BE2C (cell line): ENCODE data around the gene OR6S1.
A peak's percentile ranks its signal among the peaks of the same experiment; 100 is the strongest.
"Not testable (repeated sequence)": the region's sequence is repeated elsewhere in the genome, so short reads cannot be mapped to it uniquely, and the experiment has no call there.

Source experiments
- DNase-seq: peaks from one replicate; pipeline ENCODE4 v3.0.0-alpha.2; 2020
- H3K27me3 ChIP-seq: fragments of 250-450 bp; sonication (Bioruptor Pico); 2 replicates; pipeline ENCODE4 v1.5.1; 2020; ENCODE audit warnings: mild to moderate bottlenecking
- H3K36me3 ChIP-seq: fragments of 250-450 bp; sonication (Bioruptor Pico); 2 replicates; pipeline ENCODE4 v1.5.1; 2020; ENCODE audit warnings: mild to moderate bottlenecking
- H3K4me1 ChIP-seq: fragments of 250-450 bp; sonication (Bioruptor Pico); 2 replicates; pipeline ENCODE4 v1.5.1; 2020
- H3K4me3 ChIP-seq: 2 replicates; pipeline ENCODE4 v1.5.1; 2011; ENCODE audit warnings: low read depth, low read length
- H3K9me3 ChIP-seq: fragments of 250-450 bp; sonication (Bioruptor Pico); 2 replicates; pipeline ENCODE4 v1.5.1; 2020
- TF ChIP-seq, protein P1 (sequence below): IDR thresholded peaks from 2 replicates; pipeline ENCODE4 v1.5.1; 2012; ENCODE audit warnings: mild to moderate bottlenecking, low read depth, low read length

The OR6S1 gene

DNA sequence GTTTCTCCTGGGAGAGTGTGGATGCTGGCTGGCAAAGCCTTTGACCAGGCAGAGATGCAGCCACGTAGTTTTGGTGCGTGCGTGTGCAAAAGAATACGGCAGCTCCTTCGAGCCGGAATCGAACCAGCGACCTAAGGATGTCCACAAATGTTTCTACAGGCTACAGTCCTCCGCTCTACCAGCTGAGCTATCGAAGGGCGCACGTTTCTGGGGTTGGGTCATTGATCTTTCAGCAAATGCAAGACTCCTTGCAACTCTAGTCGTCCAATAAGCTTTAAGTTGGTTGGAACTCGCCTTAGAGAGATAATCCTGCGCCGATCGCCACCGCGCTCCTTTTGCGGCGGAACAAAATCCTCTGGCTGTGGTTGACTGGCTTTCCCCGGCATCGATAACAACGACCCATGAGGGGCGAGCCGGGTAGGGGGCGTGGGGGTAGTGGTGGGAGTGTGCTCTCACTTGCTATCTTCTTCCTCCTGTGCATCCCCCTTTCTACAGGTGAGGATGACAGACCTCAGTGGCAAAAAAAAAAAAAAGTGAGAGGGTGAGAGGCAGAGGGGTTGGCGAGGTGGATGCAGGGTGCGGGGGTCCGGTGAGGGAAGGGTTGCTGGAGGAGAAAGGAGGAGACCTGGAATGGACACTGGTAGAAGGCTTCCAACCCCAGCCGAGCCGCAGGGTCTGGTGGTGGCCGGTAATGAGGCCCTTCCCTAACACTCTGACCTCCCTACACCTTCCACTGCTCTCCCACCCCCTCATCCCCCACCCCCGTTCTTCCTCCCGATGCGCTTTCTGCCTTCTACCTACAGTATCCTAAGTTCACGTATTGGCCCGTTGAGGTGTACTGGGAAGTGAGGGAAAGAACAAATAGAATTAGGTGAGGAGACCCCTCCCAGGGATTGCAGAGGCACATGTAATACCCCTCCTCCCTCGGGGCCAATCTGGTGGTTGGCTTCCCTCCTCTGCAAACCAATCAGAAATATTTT lies 11.8 kb upstream of the OR6S1 start:
- H3K27me3 ChIP-seq, result peaks cover 53% of the 10 kb centered on the region
- no peaks in the 10 kb centered on the region for H3K4me1 ChIP-seq
- H3K4me3 ChIP-seq, result peak overlapping the region; percentile 14
- peak; percentile 58 for DNase-seq
- H3K36me3 ChIP-seq, result no peaks in the 10 kb centered on the region
- TF ChIP-seq, protein P1, sequence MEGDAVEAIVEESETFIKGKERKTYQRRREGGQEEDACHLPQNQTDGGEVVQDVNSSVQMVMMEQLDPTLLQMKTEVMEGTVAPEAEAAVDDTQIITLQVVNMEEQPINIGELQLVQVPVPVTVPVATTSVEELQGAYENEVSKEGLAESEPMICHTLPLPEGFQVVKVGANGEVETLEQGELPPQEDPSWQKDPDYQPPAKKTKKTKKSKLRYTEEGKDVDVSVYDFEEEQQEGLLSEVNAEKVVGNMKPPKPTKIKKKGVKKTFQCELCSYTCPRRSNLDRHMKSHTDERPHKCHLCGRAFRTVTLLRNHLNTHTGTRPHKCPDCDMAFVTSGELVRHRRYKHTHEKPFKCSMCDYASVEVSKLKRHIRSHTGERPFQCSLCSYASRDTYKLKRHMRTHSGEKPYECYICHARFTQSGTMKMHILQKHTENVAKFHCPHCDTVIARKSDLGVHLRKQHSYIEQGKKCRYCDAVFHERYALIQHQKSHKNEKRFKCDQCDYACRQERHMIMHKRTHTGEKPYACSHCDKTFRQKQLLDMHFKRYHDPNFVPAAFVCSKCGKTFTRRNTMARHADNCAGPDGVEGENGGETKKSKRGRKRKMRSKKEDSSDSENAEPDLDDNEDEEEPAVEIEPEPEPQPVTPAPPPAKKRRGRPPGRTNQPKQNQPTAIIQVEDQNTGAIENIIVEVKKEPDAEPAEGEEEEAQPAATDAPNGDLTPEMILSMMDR, result no peak
- H3K9me3 ChIP-seq, result no peaks in the 10 kb centered on the region

- H3K4me1 ChIP-seq, result no peaks in the 10 kb centered on the region
- no peaks in the 10 kb centered on the region for H3K9me3 ChIP-seq
- H3K4me3 ChIP-seq, result no peak overlapping the region
- H3K27me3 ChIP-seq, result peaks cover 22% of the 10 kb centered on the region
- TF ChIP-seq, protein P1, result no peak
- no peaks in the 10 kb centered on the region for H3K36me3 ChIP-seq
- DNase-seq, result no peak
Observed at GRCh38 chr14:20645481-20645880, 4.0 kb upstream of the OR6S1 start.

GRCh38 chr14:20644520-20644919 lies 3.0 kb upstream of the OR6S1 start:
- TF ChIP-seq, protein P1, result no peak
- peaks cover 17% of the 10 kb centered on the region for H3K27me3 ChIP-seq
- no peak for DNase-seq
- no peaks in the 10 kb centered on the region for H3K4me1 ChIP-seq
- no peaks in the 10 kb centered on the region for H3K9me3 ChIP-seq
- no peaks in the 10 kb centered on the region for H3K36me3 ChIP-seq
- H3K4me3 ChIP-seq, result no peak overlapping the region

GRCh38 chr14:20642755-20643154 lies 1.3 kb upstream of the OR6S1 start:
- H3K4me3 ChIP-seq, H3K36me3 ChIP-seq, H3K4me1 ChIP-seq, DNase-seq, H3K9me3 ChIP-seq: not testable (repeated sequence)
- H3K27me3 ChIP-seq, result peaks cover 12% of the 10 kb centered on the region

DNA sequence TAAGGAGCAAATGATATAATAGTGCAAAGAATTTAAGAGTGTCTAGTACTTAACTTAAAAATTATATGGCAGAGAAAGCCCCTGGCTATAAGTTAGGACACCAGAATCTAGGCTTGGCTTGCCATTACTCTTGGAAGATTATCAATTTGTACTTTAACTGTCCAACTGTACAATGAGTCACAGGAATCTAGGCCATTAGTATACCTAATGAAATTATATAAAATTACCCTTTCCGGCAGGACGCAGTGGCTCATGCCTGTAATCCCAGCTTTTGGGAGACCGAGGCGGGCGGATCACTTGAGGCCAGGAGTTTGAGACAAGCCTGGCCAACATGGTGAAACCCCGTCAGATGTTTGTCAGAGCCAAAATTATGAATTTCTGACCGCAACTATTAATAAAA lies 691 bp upstream of the OR6S1 start:
- Histone ChIP-seq H3K27me3 (peaks cover 12% of the 10 kb centered on the region), H3K36me3 (no peaks in the 10 kb centered on the region), H3K4me1 (no peaks in the 10 kb centered on the region), H3K9me3 (no peaks in the 10 kb centered on the region), H3K4me3 (no peak overlapping the region)
- DNase-seq, result peak; percentile 49
- TF ChIP-seq, protein P1, result no peak

DNA sequence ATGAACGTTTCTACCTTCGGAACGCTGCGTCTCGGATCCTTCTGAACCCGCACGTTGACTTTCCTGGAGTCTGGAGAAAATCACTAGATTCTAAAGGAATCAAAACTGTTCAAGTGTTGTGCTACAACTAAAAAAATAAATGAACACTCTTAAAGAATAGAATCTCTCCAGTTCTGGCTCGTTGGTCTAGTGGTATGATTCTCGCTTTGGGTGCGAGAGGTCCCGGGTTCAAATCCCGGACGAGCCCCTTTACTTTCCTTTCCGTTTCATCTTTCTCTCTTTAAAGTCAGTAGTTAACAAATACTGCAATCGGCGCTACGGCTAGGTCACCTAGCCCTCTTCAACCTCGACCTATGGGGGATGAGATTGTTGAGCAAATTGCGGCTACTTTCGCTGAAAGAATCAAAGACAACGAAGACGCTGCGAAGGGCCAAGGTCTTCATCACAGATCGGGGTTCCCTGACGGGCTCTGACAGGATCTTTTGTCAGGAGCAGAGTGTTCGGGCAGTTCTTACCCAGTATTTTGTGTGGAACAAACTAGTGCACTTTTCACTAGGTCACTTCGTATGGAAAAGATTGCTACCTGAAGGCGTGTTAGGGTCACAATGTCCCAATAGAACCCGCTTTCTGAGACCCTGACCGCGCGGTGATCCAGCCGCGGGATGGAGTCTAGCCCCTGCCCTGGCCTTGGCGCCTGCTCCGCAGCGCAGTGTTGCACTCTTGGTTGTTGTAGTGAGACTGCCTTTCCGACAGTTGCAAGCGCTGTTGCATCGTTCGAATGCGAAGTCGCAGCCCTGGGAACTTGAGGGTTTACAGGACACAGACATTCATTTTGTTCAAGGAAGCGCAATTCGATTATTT lies 8.4 kb downstream of the OR6S1 start:
- no peaks in the 10 kb centered on the region for H3K9me3 ChIP-seq
- no peaks in the 10 kb centered on the region for H3K36me3 ChIP-seq
- H3K4me3 ChIP-seq, result peak overlapping the region; percentile 77
- TF ChIP-seq, protein P1, result no peak
- peak; percentile 81 for DNase-seq
- peaks cover 24% of the 10 kb centered on the region for H3K27me3 ChIP-seq
- H3K4me1 ChIP-seq, result no peaks in the 10 kb centered on the region
